SJCRH30 (cell line): Measurements from ENCODE around the gene CPNE4. TPM values are rescaled to one million over a fixed set of nuclear protein-coding genes. Genes with fewer than 3 reads are reported as not detected.
A peak's percentile ranks its signal among the peaks of the same experiment; 100 is the strongest.

Source experiments
- DNase-seq, 2 experiments: peaks; one replicate each; pipeline ENCODE4 v3.0.0-alpha.2; 2015 to 2020
- H3K27ac ChIP-seq: fragments of 250-450 bp; sonication (Bioruptor Pico); 2 replicates; pipeline ENCODE4 v1.5.1; 2020; ENCODE audit warnings: mild to moderate bottlenecking, moderate library complexity
- H3K27me3 ChIP-seq: fragments of 250-450 bp; sonication (Bioruptor Pico); 2 replicates; pipeline ENCODE4 v1.5.1; 2020; ENCODE audit warnings: mild to moderate bottlenecking, moderate library complexity
- H3K36me3 ChIP-seq: fragments of 250-450 bp; sonication (Bioruptor Pico); 2 replicates; pipeline ENCODE4 v1.5.1; 2020; ENCODE audit warnings: mild to moderate bottlenecking, moderate library complexity
- H3K4me1 ChIP-seq: fragments of 250-450 bp; sonication (Bioruptor Pico); 2 replicates; pipeline ENCODE4 v1.5.1; 2020; ENCODE audit warnings: mild to moderate bottlenecking, moderate library complexity
- H3K4me3 ChIP-seq: fragments of 250-450 bp; sonication (Bioruptor Pico); 2 replicates; pipeline ENCODE4 v1.5.1; 2020; ENCODE audit warnings: mild to moderate bottlenecking, moderate library complexity
- H3K9me3 ChIP-seq: fragments of 250-450 bp; sonication (Bioruptor Pico); replicated peaks from 2 replicates; pipeline ENCODE4 v1.5.1; 2020; ENCODE audit warnings: mild to moderate bottlenecking, moderate library complexity
- total RNA-seq: library from RNA; depleted of rRNA; stranded (reverse); fragments of >200 nt; shearing (Covaris generic); gene quantifications from 2 replicates; pipeline ENCODE4 v1.2.3, GENCODE V29; 2014

CPNE4 gene
- total RNA-seq, 1 experiment from 2014 or later, result 0.04 TPM

- Histone ChIP-seq H3K27ac (no peak overlapping the region), H3K36me3 (no peaks in the 10 kb centered on the region), H3K4me1 (no peaks in the 10 kb centered on the region), H3K9me3 (no peaks in the 10 kb centered on the region), H3K4me3 (no peak overlapping the region), H3K27me3 (no peaks in the 10 kb centered on the region; the same call in 1 of the 2 replicates)
- DNase-seq, result no peak
These were observed 76.8 kb downstream of the CPNE4 start for GRCh38 chr3:131957980-131958379.

- Histone ChIP-seq H3K27ac (no peak overlapping the region), H3K27me3 (no peaks in the 10 kb centered on the region; the same call in 1 of the 2 replicates), H3K4me1 (no peaks in the 10 kb centered on the region), H3K36me3 (no peaks in the 10 kb centered on the region), H3K9me3 (no peaks in the 10 kb centered on the region), H3K4me3 (no peak overlapping the region)
- DNase-seq, result no peak
These were observed 77.3 kb downstream of the CPNE4 start for GRCh38 chr3:131957511-131957910.

GRCh38 chr3:131948806-131949205 is 86.0 kb downstream of the CPNE4 start:
- H3K4me3 ChIP-seq, result no peak overlapping the region
- no peaks in the 10 kb centered on the region; the same call in 1 of the 2 replicates for H3K27me3 ChIP-seq
- no peak overlapping the region for H3K27ac ChIP-seq
- H3K9me3 ChIP-seq, result no peaks in the 10 kb centered on the region; the same call in 1 of the 2 replicates
- no peak for DNase-seq
- H3K4me1 ChIP-seq, result no peaks in the 10 kb centered on the region
- H3K36me3 ChIP-seq, result no peaks in the 10 kb centered on the region

- no peaks in the 10 kb centered on the region; the same call in 1 of the 2 replicates for H3K27me3 ChIP-seq
- H3K9me3 ChIP-seq, result no peaks in the 10 kb centered on the region; the same call in 1 of the 2 replicates
- H3K27ac ChIP-seq, result no peak overlapping the region
- H3K4me1 ChIP-seq, result no peaks in the 10 kb centered on the region
- H3K4me3 ChIP-seq, result no peak overlapping the region
- no peak for DNase-seq
- no peaks in the 10 kb centered on the region for H3K36me3 ChIP-seq
These were observed 90.1 kb downstream of the CPNE4 start for GRCh38 chr3:131944676-131945075.

GRCh38 chr3:131933665-131934064 is 101.1 kb downstream of the CPNE4 start:
- H3K27ac ChIP-seq, result no peak overlapping the region
- no peak for DNase-seq
- no peaks in the 10 kb centered on the region for H3K4me1 ChIP-seq
- no peak overlapping the region for H3K4me3 ChIP-seq
- H3K36me3 ChIP-seq, result no peaks in the 10 kb centered on the region
- no peaks in the 10 kb centered on the region for H3K9me3 ChIP-seq
- no peaks in the 10 kb centered on the region for H3K27me3 ChIP-seq

- Histone ChIP-seq H3K9me3 (no peaks in the 10 kb centered on the region), H3K27me3 (no peaks in the 10 kb centered on the region), H3K4me1 (no peaks in the 10 kb centered on the region), H3K4me3 (no peak overlapping the region), H3K36me3 (no peaks in the 10 kb centered on the region), H3K27ac (no peak overlapping the region)
- DNase-seq, result no peak
These were observed 106.2 kb downstream of the CPNE4 start for GRCh38 chr3:131928593-131928992.

- Histone ChIP-seq H3K36me3 (no peaks in the 10 kb centered on the region), H3K4me1 (no peaks in the 10 kb centered on the region), H3K27me3 (no peaks in the 10 kb centered on the region), H3K9me3 (no peaks in the 10 kb centered on the region), H3K4me3 (no peak overlapping the region), H3K27ac (no peak overlapping the region)
- DNase-seq, result no peak
These were observed 109.2 kb downstream of the CPNE4 start for GRCh38 chr3:131925571-131925970.

GRCh38 chr3:131922356-131922755 is 112.5 kb downstream of the CPNE4 start:
- Histone ChIP-seq H3K4me1 (no peaks in the 10 kb centered on the region), H3K27ac (no peak overlapping the region), H3K27me3 (no peaks in the 10 kb centered on the region), H3K9me3 (no peaks in the 10 kb centered on the region), H3K36me3 (no peaks in the 10 kb centered on the region), H3K4me3 (no peak overlapping the region)
- DNase-seq, result no peak

GRCh38 chr3:131917006-131917405 is 117.8 kb downstream of the CPNE4 start:
- Histone ChIP-seq H3K4me3 (no peak overlapping the region), H3K4me1 (no peaks in the 10 kb centered on the region), H3K27me3 (no peaks in the 10 kb centered on the region), H3K36me3 (no peaks in the 10 kb centered on the region), H3K27ac (no peak overlapping the region), H3K9me3 (no peaks in the 10 kb centered on the region)
- DNase-seq, result no peak

GRCh38 chr3:131914090-131914691 is 120.6 kb downstream of the CPNE4 start:
- Histone ChIP-seq H3K9me3 (no peaks in the 10 kb centered on the region), H3K27ac (no peak overlapping the region), H3K4me3 (no peak overlapping the region), H3K27me3 (no peaks in the 10 kb centered on the region), H3K36me3 (no peaks in the 10 kb centered on the region), H3K4me1 (no peaks in the 10 kb centered on the region)
- DNase-seq, result no peak

GRCh38 chr3:131912255-131912654 is 122.6 kb downstream of the CPNE4 start:
- H3K27me3 ChIP-seq, result no peaks in the 10 kb centered on the region
- DNase-seq, result no peak
- H3K27ac ChIP-seq, result no peak overlapping the region
- H3K9me3 ChIP-seq, result no peaks in the 10 kb centered on the region
- H3K4me1 ChIP-seq, result no peaks in the 10 kb centered on the region
- no peak overlapping the region for H3K4me3 ChIP-seq
- no peaks in the 10 kb centered on the region for H3K36me3 ChIP-seq

- H3K4me1 ChIP-seq, result no peaks in the 10 kb centered on the region
- H3K27ac ChIP-seq, result no peak overlapping the region
- DNase-seq, result no peak
- no peaks in the 10 kb centered on the region for H3K9me3 ChIP-seq
- H3K36me3 ChIP-seq, result no peaks in the 10 kb centered on the region
- no peaks in the 10 kb centered on the region for H3K27me3 ChIP-seq
- no peak overlapping the region for H3K4me3 ChIP-seq
These were observed 127.0 kb downstream of the CPNE4 start for GRCh38 chr3:131907796-131908195.

GRCh38 chr3:131903988-131904415 is 130.8 kb downstream of the CPNE4 start:
- Histone ChIP-seq H3K4me3 (no peak overlapping the region), H3K27me3 (no peaks in the 10 kb centered on the region), H3K36me3 (no peaks in the 10 kb centered on the region), H3K9me3 (no peaks in the 10 kb centered on the region), H3K27ac (peak overlapping the region; percentile 41), H3K4me1 (no peaks in the 10 kb centered on the region)
- DNase-seq, result peak; percentile 17 to 23

- no peaks in the 10 kb centered on the region for H3K36me3 ChIP-seq
- no peak overlapping the region for H3K4me3 ChIP-seq
- DNase-seq, result no peak
- H3K9me3 ChIP-seq, result no peaks in the 10 kb centered on the region
- no peaks in the 10 kb centered on the region for H3K4me1 ChIP-seq
- H3K27me3 ChIP-seq, result no peaks in the 10 kb centered on the region
- H3K27ac ChIP-seq, result no peak overlapping the region
These were observed 133.1 kb downstream of the CPNE4 start for GRCh38 chr3:131901686-131902085.

- no peaks in the 10 kb centered on the region for H3K9me3 ChIP-seq
- H3K36me3 ChIP-seq, result no peaks in the 10 kb centered on the region
- no peak overlapping the region for H3K27ac ChIP-seq
- H3K4me1 ChIP-seq, result no peaks in the 10 kb centered on the region
- no peak for DNase-seq
- H3K4me3 ChIP-seq, result no peak overlapping the region
- no peaks in the 10 kb centered on the region for H3K27me3 ChIP-seq
These were observed 133.9 kb downstream of the CPNE4 start for GRCh38 chr3:131900891-131901290.

- Histone ChIP-seq H3K9me3 (no peaks in the 10 kb centered on the region), H3K4me1 (no peaks in the 10 kb centered on the region), H3K27me3 (no peaks in the 10 kb centered on the region), H3K27ac (no peak overlapping the region), H3K36me3 (no peaks in the 10 kb centered on the region), H3K4me3 (no peak overlapping the region)
- DNase-seq, result no peak
These were observed 135.8 kb downstream of the CPNE4 start for GRCh38 chr3:131899021-131899420.
